SJCRH30 (cell line): ENCODE measurements around the gene SLC1A7. TPM values are rescaled to one million over a fixed set of nuclear protein-coding genes. Genes with fewer than 3 reads are reported as not detected.

Source experiments
- DNase-seq, 2 experiments: peaks; one replicate each; pipeline ENCODE4 v3.0.0-alpha.2; 2015 to 2020
- H3K27ac ChIP-seq: fragments of 250-450 bp; sonication (Bioruptor Pico); 2 replicates; pipeline ENCODE4 v1.5.1; 2020; ENCODE audit warnings: mild to moderate bottlenecking, moderate library complexity
- H3K27me3 ChIP-seq: fragments of 250-450 bp; sonication (Bioruptor Pico); 2 replicates; pipeline ENCODE4 v1.5.1; 2020; ENCODE audit warnings: mild to moderate bottlenecking, moderate library complexity
- H3K36me3 ChIP-seq: fragments of 250-450 bp; sonication (Bioruptor Pico); 2 replicates; pipeline ENCODE4 v1.5.1; 2020; ENCODE audit warnings: mild to moderate bottlenecking, moderate library complexity
- H3K4me1 ChIP-seq: fragments of 250-450 bp; sonication (Bioruptor Pico); 2 replicates; pipeline ENCODE4 v1.5.1; 2020; ENCODE audit warnings: mild to moderate bottlenecking, moderate library complexity
- H3K4me3 ChIP-seq: fragments of 250-450 bp; sonication (Bioruptor Pico); 2 replicates; pipeline ENCODE4 v1.5.1; 2020; ENCODE audit warnings: mild to moderate bottlenecking, moderate library complexity
- H3K9me3 ChIP-seq: fragments of 250-450 bp; sonication (Bioruptor Pico); replicated peaks from 2 replicates; pipeline ENCODE4 v1.5.1; 2020; ENCODE audit warnings: mild to moderate bottlenecking, moderate library complexity
- total RNA-seq: library from RNA; depleted of rRNA; stranded (reverse); fragments of >200 nt; shearing (Covaris generic); gene quantifications from 2 replicates; pipeline ENCODE4 v1.2.3, GENCODE V29; 2014

The SLC1A7 gene
- total RNA-seq, 1 experiment from 2014 or later: 0.04 TPM

- Histone ChIP-seq H3K36me3 (no peaks in the 10 kb centered on the region), H3K4me1 (peaks cover 38% of the 10 kb centered on the region), H3K27ac (peak overlapping the region; percentile 87), H3K4me3 (no peak overlapping the region), H3K9me3 (no peaks in the 10 kb centered on the region), H3K27me3 (no peaks in the 10 kb centered on the region)
- DNase-seq: peak; percentile 60 to 70
Observed at GRCh38 chr1:53122201-53122885, 20.1 kb downstream of the SLC1A7 start.

DNA sequence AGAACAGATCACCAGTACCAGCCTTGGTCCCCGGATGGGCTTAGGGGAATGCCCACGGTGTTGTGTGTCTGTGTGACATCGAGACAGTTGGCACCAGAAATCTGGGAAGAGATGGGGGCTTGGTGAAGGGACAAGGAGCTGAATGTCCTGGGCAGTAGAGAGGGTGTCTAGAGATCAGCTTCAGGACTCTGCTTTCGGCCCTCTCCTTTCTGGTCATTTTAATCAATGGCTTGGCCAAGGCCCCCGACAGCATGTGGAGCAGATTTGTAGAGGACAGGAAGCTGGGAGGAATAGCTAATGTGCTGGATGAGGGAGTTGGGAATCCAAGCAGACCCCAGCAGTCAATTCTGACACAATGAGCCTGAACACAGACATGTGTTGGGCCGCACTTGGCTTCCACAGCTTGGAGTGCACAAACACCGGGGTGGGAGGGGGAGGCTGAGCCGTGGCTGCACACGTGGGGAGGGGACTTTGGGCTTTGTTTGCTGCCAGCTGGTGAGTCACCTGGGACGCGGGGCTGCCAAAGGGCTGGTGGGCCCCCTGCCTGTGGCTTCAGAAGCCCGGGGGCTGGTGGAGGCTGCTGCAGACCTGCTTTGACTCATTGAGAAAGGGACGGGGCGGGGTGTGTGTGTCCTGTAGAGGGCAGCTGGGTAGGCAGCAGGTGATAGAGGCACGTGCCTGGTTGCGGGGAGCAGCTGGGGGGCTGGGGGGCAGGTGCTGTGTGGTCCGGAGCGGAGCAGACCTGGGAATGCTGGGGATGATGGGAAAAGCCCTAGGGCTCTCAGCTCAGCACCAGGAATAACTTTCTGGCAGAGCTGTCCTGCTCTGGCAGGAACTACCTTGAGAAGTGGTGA is 20.9 kb downstream of the SLC1A7 start:
- H3K27me3 ChIP-seq: no peaks in the 10 kb centered on the region
- no peak overlapping the region for H3K4me3 ChIP-seq
- DNase-seq: peak; percentile 82 to 88
- peaks cover 35% of the 10 kb centered on the region for H3K4me1 ChIP-seq
- H3K27ac ChIP-seq: peak overlapping the region; percentile 87
- no peaks in the 10 kb centered on the region for H3K9me3 ChIP-seq
- no peaks in the 10 kb centered on the region for H3K36me3 ChIP-seq

DNA sequence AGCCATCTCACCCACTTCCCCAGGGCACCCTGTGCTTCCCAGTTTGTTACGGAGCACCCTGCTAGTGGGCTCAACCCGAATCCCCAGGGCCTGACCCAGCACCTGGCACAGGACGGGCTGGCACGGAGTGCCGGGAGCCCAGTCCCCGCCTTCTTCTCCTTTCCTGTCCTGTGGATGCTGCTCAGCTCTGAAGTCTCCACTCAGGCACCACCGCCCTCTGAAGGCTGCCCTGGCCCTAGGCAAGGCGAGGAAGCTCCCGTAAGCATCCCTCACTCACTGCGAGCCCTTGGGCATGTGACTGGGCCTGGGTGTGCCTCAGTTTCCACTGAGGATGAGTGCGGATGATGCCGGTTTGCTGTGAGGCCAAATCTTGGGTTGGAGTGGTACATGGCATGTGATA is 21.8 kb downstream of the SLC1A7 start:
- DNase-seq: no peak
- 0 out of 2 replicates have a peak, but pooled peaks cover 3% of the 10 kb centered on the region for H3K27me3 ChIP-seq
- peaks cover 40% of the 10 kb centered on the region for H3K4me1 ChIP-seq
- H3K9me3 ChIP-seq: no peaks in the 10 kb centered on the region
- H3K4me3 ChIP-seq: no peak overlapping the region
- H3K27ac ChIP-seq: peak overlapping the region; percentile 87
- no peaks in the 10 kb centered on the region for H3K36me3 ChIP-seq

- Histone ChIP-seq H3K27ac (no peak overlapping the region), H3K4me3 (no peak overlapping the region), H3K27me3 (0 out of 2 replicates have a peak, but pooled peaks cover 3% of the 10 kb centered on the region), H3K9me3 (no peaks in the 10 kb centered on the region), H3K4me1 (peaks cover 29% of the 10 kb centered on the region), H3K36me3 (no peaks in the 10 kb centered on the region)
- no peak for DNase-seq
Observed at GRCh38 chr1:53117836-53118235, 24.6 kb downstream of the SLC1A7 start.

DNA sequence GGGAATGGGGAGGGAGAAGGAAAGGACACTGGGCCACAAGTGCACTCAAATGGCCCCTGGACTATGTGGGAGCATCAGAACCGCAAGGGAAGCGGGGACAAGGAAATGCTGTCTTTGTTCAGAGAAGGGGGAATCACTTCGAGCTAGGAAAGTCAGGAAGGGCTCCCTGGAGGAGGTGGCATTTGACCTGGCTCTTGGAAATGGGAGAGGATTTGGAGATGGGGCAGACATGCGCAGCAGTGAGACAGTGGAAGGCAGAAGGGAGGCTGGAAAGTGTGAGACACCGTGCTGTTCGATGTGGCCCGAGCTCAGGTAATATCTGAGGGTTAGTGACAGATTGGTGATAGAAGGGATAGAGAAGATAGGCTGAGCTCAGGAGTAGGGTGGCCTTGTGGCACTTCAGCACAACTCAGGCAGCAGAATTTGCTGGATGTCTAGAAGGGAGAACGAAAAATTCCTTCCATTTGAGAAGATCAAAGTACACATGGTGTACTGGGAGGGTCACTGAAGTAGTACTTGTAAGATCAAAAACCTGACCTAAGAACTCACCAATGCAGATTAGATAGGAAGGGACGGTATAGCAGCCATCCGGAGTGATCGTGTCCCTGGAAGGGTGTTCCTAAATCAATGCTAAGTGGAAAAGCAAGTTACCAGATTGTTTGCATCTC is 25.4 kb downstream of the SLC1A7 start:
- no peaks in the 10 kb centered on the region for H3K36me3 ChIP-seq
- H3K27me3 ChIP-seq: 0 out of 2 replicates have a peak, but pooled peaks cover 3% of the 10 kb centered on the region
- no peak overlapping the region for H3K27ac ChIP-seq
- no peak overlapping the region for H3K4me3 ChIP-seq
- DNase-seq: no peak
- peaks cover 22% of the 10 kb centered on the region for H3K4me1 ChIP-seq
- H3K9me3 ChIP-seq: no peaks in the 10 kb centered on the region

GRCh38 chr1:53116307-53116810 is 26.1 kb downstream of the SLC1A7 start:
- Histone ChIP-seq H3K4me1 (peaks cover 15% of the 10 kb centered on the region), H3K36me3 (no peaks in the 10 kb centered on the region), H3K27me3 (peaks cover 3% of the 10 kb centered on the region; the same call in 1 of the 2 replicates), H3K4me3 (no peak overlapping the region), H3K27ac (no peak overlapping the region), H3K9me3 (no peaks in the 10 kb centered on the region)
- no peak for DNase-seq

- no peaks in the 10 kb centered on the region for H3K36me3 ChIP-seq
- H3K4me1 ChIP-seq: peaks cover 14% of the 10 kb centered on the region
Observed at GRCh38 chr1:53115403-53116306, 26.8 kb downstream of the SLC1A7 start.

DNA sequence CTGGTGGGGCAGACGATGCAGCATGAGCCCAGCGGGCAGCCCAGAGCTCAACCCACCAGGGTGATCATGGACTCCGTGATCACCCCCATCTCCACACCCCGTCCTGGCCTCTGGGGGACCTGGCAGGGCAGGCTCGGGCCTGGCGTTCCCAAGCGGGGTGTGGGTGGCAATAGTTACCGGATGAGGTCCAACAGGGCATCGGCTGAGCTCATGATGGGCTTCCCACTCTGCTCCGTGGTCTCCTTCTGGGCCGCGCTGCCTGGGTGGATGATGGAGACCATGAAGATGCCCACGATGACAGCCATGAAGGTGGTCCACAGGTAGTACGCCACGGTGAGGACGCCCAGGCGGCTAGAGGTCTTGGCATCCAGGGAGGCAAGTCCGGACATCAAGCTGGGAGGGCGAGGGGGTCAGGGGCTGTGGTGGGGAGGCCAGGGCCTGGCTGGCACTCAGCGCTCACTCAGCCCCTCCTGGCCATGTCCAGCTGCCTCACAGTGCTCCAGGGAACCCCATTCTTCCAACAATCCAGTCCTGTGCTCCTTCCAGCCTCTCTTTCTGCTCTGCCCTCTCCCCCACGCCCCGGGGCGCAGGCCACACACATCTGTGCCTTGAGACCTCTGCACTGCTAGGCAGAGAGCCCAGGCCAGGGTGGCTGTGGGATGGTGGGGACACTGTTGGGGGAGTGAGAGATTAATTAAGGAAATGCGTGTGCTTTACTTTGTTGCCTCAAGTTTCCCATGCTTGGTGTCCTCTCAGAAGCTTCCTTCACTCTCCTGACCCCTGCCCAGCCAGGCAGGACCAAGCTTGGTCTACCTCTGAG is 27.6 kb downstream of the SLC1A7 start:
- H3K27me3 ChIP-seq: peaks cover 7% of the 10 kb centered on the region; the same call in 1 of the 2 replicates
- H3K36me3 ChIP-seq: no peaks in the 10 kb centered on the region
- peaks cover 20% of the 10 kb centered on the region for H3K4me1 ChIP-seq
- H3K9me3 ChIP-seq: no peaks in the 10 kb centered on the region
- no peak overlapping the region for H3K27ac ChIP-seq
- no peak overlapping the region for H3K4me3 ChIP-seq
- no peak for DNase-seq

More at GRCh38 chr1:53115403-53116306, 26.8 kb downstream of the SLC1A7 start:
- peaks cover 3% of the 10 kb centered on the region; the same call in 1 of the 2 replicates for H3K27me3 ChIP-seq
- H3K9me3 ChIP-seq: no peaks in the 10 kb centered on the region
- peak; percentile 74 to 79 for DNase-seq
- H3K27ac ChIP-seq: no peak overlapping the region
- H3K4me3 ChIP-seq: no peak overlapping the region

DNA sequence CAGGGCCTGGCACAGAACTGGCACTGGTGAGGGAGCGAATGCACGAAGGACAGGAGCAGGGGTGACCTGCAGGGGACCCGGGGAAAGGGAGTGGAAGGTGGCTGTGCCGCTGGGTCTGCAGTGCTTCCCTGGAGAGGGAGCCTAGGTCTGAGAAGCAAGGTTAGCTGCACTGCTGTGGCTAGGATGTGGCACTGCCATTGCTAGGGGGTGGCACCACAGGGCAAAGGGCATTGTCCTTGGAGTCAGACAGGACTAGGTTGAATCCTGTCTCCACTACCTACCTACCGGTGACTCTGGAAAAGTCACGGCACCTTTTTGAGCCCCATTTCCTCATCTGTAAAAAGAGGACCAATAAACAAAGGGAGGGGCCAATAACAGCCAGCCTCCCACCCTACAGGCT is 28.3 kb downstream of the SLC1A7 start:
- Histone ChIP-seq H3K9me3 (no peaks in the 10 kb centered on the region), H3K4me1 (peaks cover 26% of the 10 kb centered on the region), H3K27me3 (peaks cover 7% of the 10 kb centered on the region; the same call in 1 of the 2 replicates), H3K27ac (no peak overlapping the region), H3K36me3 (no peaks in the 10 kb centered on the region), H3K4me3 (no peak overlapping the region)
- DNase-seq: no peak

GRCh38 chr1:53112861-53113260 is 29.6 kb downstream of the SLC1A7 start:
- Histone ChIP-seq H3K27ac (no peak overlapping the region), H3K36me3 (no peaks in the 10 kb centered on the region)
- DNase-seq: no peak

DNA sequence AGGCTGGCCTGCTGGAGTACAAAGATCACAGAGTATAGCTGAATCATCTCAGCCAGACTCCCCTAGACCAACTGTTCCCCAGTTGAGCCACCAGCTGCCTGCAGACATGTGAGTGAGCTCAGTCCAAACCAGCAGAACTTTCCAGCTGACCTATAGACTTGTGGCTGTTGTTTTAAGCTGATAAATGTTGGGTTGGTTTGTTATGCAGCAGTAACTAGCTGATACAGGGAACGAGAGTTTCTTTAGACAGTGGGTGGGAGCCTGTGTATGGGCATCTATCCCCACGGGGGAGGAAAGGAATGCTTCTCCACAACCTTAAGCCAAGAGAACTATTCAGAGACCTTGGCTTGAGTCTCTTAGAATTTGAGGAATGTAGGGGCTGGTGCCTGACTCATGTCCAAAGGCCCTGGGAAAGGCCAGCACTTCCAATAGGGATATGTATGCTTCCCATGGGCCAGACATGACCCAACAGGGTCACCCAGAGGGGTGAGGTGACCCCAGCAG is 30.1 kb downstream of the SLC1A7 start:
- Histone ChIP-seq H3K9me3 (no peaks in the 10 kb centered on the region), H3K27ac (no peak overlapping the region), H3K36me3 (no peaks in the 10 kb centered on the region), H3K27me3 (peaks cover 11% of the 10 kb centered on the region; the same call in 1 of the 2 replicates), H3K4me3 (no peak overlapping the region), H3K4me1 (peaks cover 34% of the 10 kb centered on the region)
- no peak for DNase-seq

More at GRCh38 chr1:53112861-53113260, 29.6 kb downstream of the SLC1A7 start:
- H3K9me3 ChIP-seq: no peaks in the 10 kb centered on the region
- H3K4me3 ChIP-seq: no peak overlapping the region
- H3K4me1 ChIP-seq: peaks cover 29% of the 10 kb centered on the region
- H3K27me3 ChIP-seq: peaks cover 11% of the 10 kb centered on the region; the same call in 1 of the 2 replicates

DNA sequence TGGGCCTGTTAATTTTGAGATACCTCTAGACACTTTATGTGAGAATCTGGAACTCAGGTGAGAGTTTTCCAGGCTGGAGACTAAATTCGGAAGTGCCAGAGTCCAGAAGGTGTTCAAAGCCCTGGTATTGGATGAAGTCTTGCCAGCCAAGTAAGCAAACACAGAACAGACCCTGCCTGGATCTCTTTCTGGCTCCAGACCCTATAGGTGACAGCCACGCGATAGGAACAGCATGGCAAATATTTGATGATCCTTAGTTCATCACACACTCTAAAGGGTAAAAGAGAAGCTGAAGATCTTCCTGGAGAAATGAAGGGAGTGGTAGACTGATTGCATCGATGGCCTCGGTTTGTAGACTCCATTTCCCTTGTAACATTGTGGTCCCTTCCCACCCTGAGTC is 30.7 kb downstream of the SLC1A7 start:
- peaks cover 35% of the 10 kb centered on the region for H3K4me1 ChIP-seq

GRCh38 chr1:53111073-53111556 is 31.3 kb downstream of the SLC1A7 start:
- H3K36me3 ChIP-seq: no peaks in the 10 kb centered on the region
- no peak overlapping the region for H3K27ac ChIP-seq
- peak in 1 of 2 experiments; percentile 24 for DNase-seq
- peaks cover 8% of the 10 kb centered on the region; the same call in 1 of the 2 replicates for H3K27me3 ChIP-seq
- peaks cover 32% of the 10 kb centered on the region for H3K4me1 ChIP-seq
- H3K9me3 ChIP-seq: no peaks in the 10 kb centered on the region
- no peak overlapping the region for H3K4me3 ChIP-seq

More for the DNA sequence above, 30.7 kb downstream of the SLC1A7 start:
- Histone ChIP-seq H3K27ac (no peak overlapping the region), H3K4me3 (no peak overlapping the region), H3K36me3 (no peaks in the 10 kb centered on the region), H3K27me3 (peaks cover 11% of the 10 kb centered on the region; the same call in 1 of the 2 replicates), H3K9me3 (no peaks in the 10 kb centered on the region)
- no peak for DNase-seq
